Aorta (tissue), 5 donors: Measurements from ENCODE around the gene ANKS1B. TPM values are rescaled to one million over a fixed set of nuclear protein-coding genes. Genes with fewer than 3 reads are reported as not detected.

Source experiments
- ATAC-seq: fragments of 200-7000 bp; cut with Tn5 transposase; one replicate; pipeline ENCODE4 v1.9.1; 2022; ENCODE audit warnings: moderate library complexity; ENCODE audit not compliant: low FRiP score
- DNase-seq, 2 donors: peaks; one replicate each; pipeline ENCODE4 v3.0.0-alpha.2; 2020
- H3K27ac ChIP-seq, 2 donors: one replicate each; pipeline ENCODE4 v1.5.1; 2013; ENCODE audit warnings: low read length in 2 of 2, mild to moderate bottlenecking in 2 of 2, moderate library complexity in 2 of 2, control low read depth in 1 of 2, inconsistent platforms in 1 of 2, low read depth in 1 of 2
- H3K27me3 ChIP-seq, 2 donors: one replicate each; pipeline ENCODE4 v1.6.1; 2013; ENCODE audit warnings: control low read depth in 1 of 2, low read length in 1 of 2, mild to moderate bottlenecking in 1 of 2, moderate library complexity in 1 of 2; ENCODE audit not compliant: insufficient read depth in 2 of 2, control insufficient read depth in 1 of 2
- H3K36me3 ChIP-seq, 2 donors: one replicate each; pipeline ENCODE4 v1.6.1; 2013; ENCODE audit warnings: control low read depth in 1 of 2, low read length in 1 of 2, mild to moderate bottlenecking in 1 of 2; ENCODE audit not compliant: insufficient read depth in 2 of 2, control insufficient read depth in 1 of 2
- H3K4me1 ChIP-seq, 2 donors: one replicate each; pipeline ENCODE4 v1.6.1; 2013; ENCODE audit warnings: low read length in 2 of 2, control low read depth in 1 of 2, mild to moderate bottlenecking in 1 of 2, moderate library complexity in 1 of 2; ENCODE audit not compliant: insufficient read depth in 2 of 2, control insufficient read depth in 1 of 2
- H3K4me3 ChIP-seq, 2 donors: one replicate each; pipeline ENCODE4 v1.5.1; 2013; ENCODE audit warnings: low read length in 2 of 2, control low read depth in 1 of 2, mild to moderate bottlenecking in 1 of 2
- H3K9me3 ChIP-seq: one replicate; pipeline ENCODE4 v1.6.1; 2013; ENCODE audit warnings: mild to moderate bottlenecking, low read length; ENCODE audit not compliant: control insufficient read depth
- WGBS, 2 donors: extraction: QIAGEN DNeasy Blood & Tissue Kit; methylation state at CpG; one replicate each; pipeline ENCODE4 v1.1.7; 2013; 5-methylcytosine and 5-hydroxymethylcytosine counted together
- intact Hi-C, 2 donors: fragments of 100-400 bp; cut with DNase I; formaldehyde crosslinking; loops; one replicate each; pipeline versions ENCODE4 v1.14.2 to v1.15.0; 2022
- polyA plus RNA-seq, 2 donors: library from polyadenylated mRNA; stranded (reverse); fragments of 200-250 nt; gene quantifications; one replicate each; pipeline ENCODE4 v1.2.3, GENCODE V29; 2013
- total RNA-seq, 2 donors: library from RNA; stranded (reverse); fragmentation: NEBNext Ultra II Directional; extraction: Animal tissue kit (Norgen Biotek cat#: 25700); gene quantifications; one replicate each; pipeline ENCODE4 v1.2.1, GENCODE V29; 2021
- donor health status: healthy with polysubstance abuse.
- donor health status: Bipolar disorder and iron deficiency.
- donor health status: DM: no; HTN: no; CAD: no.
- donor health status: DM: no; HTN: no; CAD: no.
- donor health status: DM: yes; HTN: yes; CAD: no.

The ANKS1B gene
- total and polyA plus RNA-seq, 4 donors: 3.0 to 37.0 (median 17.8) TPM

DNA sequence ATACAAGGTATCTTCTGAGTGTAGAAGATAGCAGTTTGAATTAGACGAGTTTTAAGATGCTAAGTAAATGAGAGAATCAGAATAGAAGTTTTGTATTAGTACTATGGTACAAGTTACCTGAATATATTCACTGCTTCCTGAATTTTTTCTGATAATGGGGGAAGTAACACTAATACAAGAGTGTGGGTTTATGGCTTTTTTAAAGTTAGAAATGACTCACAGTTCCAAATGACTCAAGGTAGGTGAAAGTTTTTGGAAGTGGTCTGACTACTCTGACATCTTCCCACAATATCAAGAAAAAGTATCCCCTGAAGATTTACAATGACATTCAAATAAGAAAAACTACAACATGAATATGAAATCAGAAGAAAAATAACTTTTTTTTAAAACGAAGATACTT is 460.9 kb downstream of the ANKS1B start:
- Histone ChIP-seq H3K27ac (no peak overlapping the region), H3K9me3 (no peaks in the 10 kb centered on the region), H3K27me3 (no peaks in the 10 kb centered on the region), H3K4me1 (no peaks in the 10 kb centered on the region), H3K36me3 (no peaks in the 10 kb centered on the region), H3K4me3 (no peak overlapping the region)
- DNase-seq (no peak), ATAC-seq (no peak)
- 86 to 95% methylated on average over 2 of the region's 2 CpGs for WGBS, 2 donors
- intact Hi-C loops: no loop called here

- intact Hi-C loops: no loop called here
- Histone ChIP-seq H3K27me3 (no peaks in the 10 kb centered on the region), H3K9me3 (no peaks in the 10 kb centered on the region), H3K4me3 (no peak overlapping the region), H3K27ac (no peak overlapping the region), H3K36me3 (no peaks in the 10 kb centered on the region), H3K4me1 (no peaks in the 10 kb centered on the region)
- no peak for ATAC-seq
- no peak for DNase-seq
- WGBS, 2 donors: 35 to 44% methylated on average over 2 of the region's 2 CpGs
These were observed 462.3 kb downstream of the ANKS1B start for GRCh38 chr12:99522456-99522855.

DNA sequence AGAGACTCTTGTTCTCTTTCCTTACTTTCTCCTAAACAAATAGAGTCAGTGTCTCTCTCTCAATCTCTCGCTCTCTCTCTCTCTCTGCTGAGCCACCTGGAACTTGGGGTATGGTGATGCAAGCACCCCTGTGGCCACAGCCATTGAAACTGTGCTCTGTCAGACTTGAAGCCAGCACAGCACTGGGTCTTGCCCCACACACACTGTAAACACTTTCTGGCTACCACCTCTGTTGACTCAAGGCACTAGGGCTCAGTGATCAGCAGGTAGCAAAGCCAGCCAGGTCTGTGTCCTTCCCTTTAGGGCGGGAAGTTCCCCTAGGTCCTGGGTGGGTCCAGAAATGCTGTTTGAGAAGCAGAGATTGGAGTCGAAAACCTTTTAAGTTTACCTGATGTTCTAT is 463.1 kb downstream of the ANKS1B start:
- Histone ChIP-seq H3K36me3 (no peaks in the 10 kb centered on the region), H3K9me3 (no peaks in the 10 kb centered on the region), H3K27ac (no peak overlapping the region), H3K27me3 (no peaks in the 10 kb centered on the region), H3K4me1 (no peaks in the 10 kb centered on the region), H3K4me3 (no peak overlapping the region)
- 89 to 93% methylated on average over 3 of the region's 3 CpGs for WGBS, 2 donors
- DNase-seq (no peak), ATAC-seq (no peak)
- intact Hi-C loops: no loop called here

DNA sequence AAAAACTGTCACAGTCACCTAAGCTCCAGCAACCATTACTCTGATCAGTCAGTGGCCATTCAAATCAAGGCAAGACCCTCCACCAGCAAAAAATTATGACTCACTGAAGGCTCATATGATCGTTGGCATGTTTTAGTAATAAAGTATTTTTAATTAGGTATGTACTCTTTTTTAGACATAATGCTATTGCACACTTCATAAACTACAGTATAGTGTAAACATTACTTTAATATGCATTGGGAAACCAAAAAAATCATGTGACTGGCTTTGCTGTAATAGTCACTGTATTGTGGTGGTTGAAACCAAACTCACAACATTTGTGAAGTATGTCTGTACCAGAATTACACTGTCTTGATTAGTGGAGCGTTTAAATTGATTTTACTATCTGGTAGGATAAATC is 471.7 kb downstream of the ANKS1B start:
- no peak for ATAC-seq
- H3K4me3 ChIP-seq: no peak overlapping the region
- intact Hi-C loops: no loop called here
- peaks cover 0 to 3% of the 10 kb centered on the region in 2 donors for H3K36me3 ChIP-seq
- no peaks in the 10 kb centered on the region for H3K27me3 ChIP-seq
- no peaks in the 10 kb centered on the region for H3K9me3 ChIP-seq
- H3K4me1 ChIP-seq: no peaks in the 10 kb centered on the region
- WGBS, 2 donors: 83 to 87% methylated on average over 2 of the region's 2 CpGs
- no peak for DNase-seq
- H3K27ac ChIP-seq: no peak overlapping the region

DNA sequence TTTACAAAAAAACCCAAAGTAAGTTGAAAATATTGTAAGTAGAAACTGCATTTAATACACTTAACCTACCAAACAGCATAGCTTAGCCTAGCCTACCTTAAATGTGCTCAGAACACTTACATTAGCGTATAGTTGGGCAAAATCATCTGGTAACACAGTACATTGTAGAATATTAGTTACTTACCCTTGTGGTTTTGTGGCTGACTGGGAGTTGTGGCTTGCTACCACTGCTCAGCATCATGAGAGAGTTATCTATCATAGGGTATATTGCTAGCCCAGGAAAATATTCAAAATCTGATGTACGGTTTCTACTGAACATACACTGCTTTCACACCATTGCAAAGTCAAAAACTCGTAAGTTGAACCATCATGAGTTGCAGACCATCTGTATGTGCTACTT is 478.9 kb downstream of the ANKS1B start:
- Histone ChIP-seq H3K4me1 (no peaks in the 10 kb centered on the region), H3K36me3 (peaks cover 0 to 3% of the 10 kb centered on the region in 2 donors), H3K9me3 (peaks cover 2% of the 10 kb centered on the region), H3K4me3 (no peak overlapping the region), H3K27me3 (no peaks in the 10 kb centered on the region), H3K27ac (no peak overlapping the region)
- 82 to 91% methylated on average over 3 of the region's 3 CpGs for WGBS, 2 donors
- DNase-seq (no peak), ATAC-seq (no peak)
- intact Hi-C loops: no loop called here

GRCh38 chr12:99498756-99499155 is 486.0 kb downstream of the ANKS1B start:
- Histone ChIP-seq H3K36me3 (no peaks in the 10 kb centered on the region), H3K4me3 (no peak overlapping the region), H3K27me3 (no peaks in the 10 kb centered on the region), H3K4me1 (peaks cover 0 to 2% of the 10 kb centered on the region in 2 donors), H3K9me3 (peaks cover 2% of the 10 kb centered on the region), H3K27ac (no peak overlapping the region)
- DNase-seq: no peak
- intact Hi-C loops: no loop called here
- 74 to 84% methylated on average over 3 of the region's 3 CpGs for WGBS, 2 donors
- no peak for ATAC-seq

GRCh38 chr12:99495799-99496198 is 488.9 kb downstream of the ANKS1B start:
- no peaks in the 10 kb centered on the region for H3K9me3 ChIP-seq
- DNase-seq: no peak
- H3K36me3 ChIP-seq: no peaks in the 10 kb centered on the region
- WGBS, 2 donors: 87 to 89% methylated on average over 1 of the region's 1 CpG
- intact Hi-C loops: no loop called here
- H3K4me1 ChIP-seq: peaks cover 0 to 2% of the 10 kb centered on the region in 2 donors
- no peak overlapping the region for H3K27ac ChIP-seq
- ATAC-seq: no peak
- H3K27me3 ChIP-seq: no peaks in the 10 kb centered on the region
- H3K4me3 ChIP-seq: no peak overlapping the region

DNA sequence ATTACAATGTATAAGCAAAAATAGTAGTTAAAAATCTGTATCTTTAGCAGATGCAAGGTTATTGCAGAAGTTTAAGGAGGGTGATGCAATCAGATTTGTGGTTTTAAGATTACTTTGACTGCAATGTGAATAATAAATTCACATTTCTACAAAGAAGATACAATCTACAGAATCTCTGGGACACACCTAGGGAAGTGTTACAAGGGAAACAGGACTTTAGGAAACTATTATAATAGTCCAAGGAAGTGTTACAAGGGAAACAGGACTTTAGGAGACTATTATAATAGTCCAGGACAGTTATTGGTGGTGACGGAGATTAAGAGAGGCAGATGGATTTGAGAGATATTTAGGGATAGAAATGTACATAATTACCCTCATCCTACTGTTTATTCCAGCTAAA is 491.5 kb downstream of the ANKS1B start:
- no peak overlapping the region for H3K4me3 ChIP-seq
- 94 to 97% methylated on average over 1 of the region's 1 CpG for WGBS, 2 donors
- no peaks in the 10 kb centered on the region for H3K36me3 ChIP-seq
- DNase-seq (no peak), ATAC-seq (no peak)
- no peaks in the 10 kb centered on the region for H3K9me3 ChIP-seq
- H3K4me1 ChIP-seq: no peaks in the 10 kb centered on the region
- H3K27me3 ChIP-seq: no peaks in the 10 kb centered on the region
- intact Hi-C loops: no loop called here
- no peak overlapping the region for H3K27ac ChIP-seq

- no peaks in the 10 kb centered on the region for H3K27me3 ChIP-seq
- H3K36me3 ChIP-seq: no peaks in the 10 kb centered on the region
- peaks cover 1% of the 10 kb centered on the region for H3K9me3 ChIP-seq
- no peak overlapping the region for H3K4me3 ChIP-seq
- 50 to 89% methylated on average over 1 of the region's 1 CpG for WGBS, 2 donors
- DNase-seq (no peak), ATAC-seq (no peak)
- intact Hi-C loops: no loop called here
- no peaks in the 10 kb centered on the region for H3K4me1 ChIP-seq
- H3K27ac ChIP-seq: no peak overlapping the region
These were observed 498.5 kb downstream of the ANKS1B start for GRCh38 chr12:99486277-99486676.
